ENCODE measurements around the gene RPUSD3.

The RPUSD3 gene

GRCh38 chr3:9889405-9889804 lies 45.6 kb upstream of the RPUSD3 start:
- no CpG with 5 or more reads among the region's 5 CpGs for WGBS (ENCODE audit: extremely low coverage, insufficient coverage, insufficient read length)
- peaks cover 11% of the 10 kb centered on the region for H3K79me1 ChIP-seq (ENCODE audit: low read length)
- no peak overlapping the region for H3K4ac ChIP-seq (ENCODE audit: low read depth, low read length)
- H3K4me3 ChIP-seq (ENCODE audit: low read depth, low read length): no peak overlapping the region
- H3K4me2 ChIP-seq (ENCODE audit: low read length): no peak overlapping the region
- no peak overlapping the region for H2BK12ac ChIP-seq (ENCODE audit: low read length)
- no peak overlapping the region for H2BK5ac ChIP-seq (ENCODE audit: low read depth, low read length, poor library complexity)
- H2BK120ac ChIP-seq (ENCODE audit: insufficient read depth, low read length, poor library complexity): no peak overlapping the region
- no peak overlapping the region for H2AK5ac ChIP-seq (ENCODE audit: low read length)
- H4K91ac ChIP-seq (ENCODE audit: low read depth, low read length): no peak overlapping the region
- no peak overlapping the region for H4K8ac ChIP-seq (ENCODE audit: low read depth, low read length)
- no peak for DNase-seq
- no peaks in the 10 kb centered on the region for H3K9me3 ChIP-seq (ENCODE audit: insufficient read depth, low read depth, low read length)
- no peaks in the 10 kb centered on the region for H3K27me3 ChIP-seq (ENCODE audit: insufficient read depth, low read length)
- no peak overlapping the region for H2AFZ ChIP-seq (ENCODE audit: insufficient read depth, low read length, poor library complexity)
- H3K23ac ChIP-seq (ENCODE audit: low read length): no peak overlapping the region
- H3K36me3 ChIP-seq (ENCODE audit: control insufficient read depth in 1 of 2, insufficient read depth in 2 of 2, low read length in 2 of 2): peaks cover 6 to 10% of the 10 kb centered on the region in 2 experiments
- H3K18ac ChIP-seq (ENCODE audit: low read length): no peak overlapping the region
- no peaks in the 10 kb centered on the region for H3K4me1 ChIP-seq (ENCODE audit: control insufficient read depth in 1 of 2, insufficient read depth in 2 of 2, low read length in 2 of 2)
- H3K27ac ChIP-seq (ENCODE audit: low read depth, low read length): no peak overlapping the region
- no peak overlapping the region for H3K14ac ChIP-seq (ENCODE audit: low read length)
- H3K9ac ChIP-seq (ENCODE audit: low read length): no peak overlapping the region
- H3K79me2 ChIP-seq (ENCODE audit: control insufficient read depth, insufficient read depth, low read length, poor library complexity): peaks cover 5% of the 10 kb centered on the region
- H4K12ac ChIP-seq (ENCODE audit: low read depth, low read length): no peak overlapping the region

GRCh38 chr3:9888540-9888939 lies 44.7 kb upstream of the RPUSD3 start:
- Histone ChIP-seq H3K4me3 (ENCODE audit: low read depth, low read length) (no peak overlapping the region), H3K9me3 (ENCODE audit: insufficient read depth, low read depth, low read length) (no peaks in the 10 kb centered on the region), H2BK12ac (ENCODE audit: low read length) (no peak overlapping the region), H4K91ac (ENCODE audit: low read depth, low read length) (no peak overlapping the region), H3K79me1 (ENCODE audit: low read length) (peaks cover 15% of the 10 kb centered on the region), H2BK5ac (ENCODE audit: low read depth, low read length, poor library complexity) (no peak overlapping the region), H3K36me3 (ENCODE audit: control insufficient read depth in 1 of 2, insufficient read depth in 2 of 2, low read length in 2 of 2) (peaks cover 6 to 10% of the 10 kb centered on the region in 2 experiments), H3K27ac (ENCODE audit: low read depth, low read length) (no peak overlapping the region), H3K79me2 (ENCODE audit: control insufficient read depth, insufficient read depth, low read length, poor library complexity) (peaks cover 5% of the 10 kb centered on the region), H2BK120ac (ENCODE audit: insufficient read depth, low read length, poor library complexity) (no peak overlapping the region), H3K9ac (ENCODE audit: low read length) (no peak overlapping the region), H3K23ac (ENCODE audit: low read length) (no peak overlapping the region), H4K8ac (ENCODE audit: low read depth, low read length) (no peak overlapping the region), H2AK5ac (ENCODE audit: low read length) (no peak overlapping the region), H3K27me3 (ENCODE audit: insufficient read depth, low read length) (no peaks in the 10 kb centered on the region), H3K4ac (ENCODE audit: low read depth, low read length) (no peak overlapping the region), H3K18ac (ENCODE audit: low read length) (no peak overlapping the region), H4K12ac (ENCODE audit: low read depth, low read length) (no peak overlapping the region), H2AFZ (ENCODE audit: insufficient read depth, low read length, poor library complexity) (no peak overlapping the region), H3K4me1 (ENCODE audit: control insufficient read depth in 1 of 2, insufficient read depth in 2 of 2, low read length in 2 of 2) (peaks cover 0 to 6% of the 10 kb centered on the region in 2 experiments), H3K14ac (ENCODE audit: low read length) (no peak overlapping the region), H3K4me2 (ENCODE audit: low read length) (no peak overlapping the region)
- WGBS (ENCODE audit: extremely low coverage, insufficient coverage, insufficient read length): no CpG with 5 or more reads among the region's 3 CpGs
- no peak for DNase-seq

GRCh38 chr3:9887480-9887879 lies 43.7 kb upstream of the RPUSD3 start:
- H3K79me2 ChIP-seq (ENCODE audit: control insufficient read depth, insufficient read depth, low read length, poor library complexity): peaks cover 5% of the 10 kb centered on the region
- no CpG with 5 or more reads among the region's 5 CpGs for WGBS (ENCODE audit: extremely low coverage, insufficient coverage, insufficient read length)
- DNase-seq: no peak

GRCh38 chr3:9886328-9886727 lies 42.5 kb upstream of the RPUSD3 start:
- Histone ChIP-seq H3K9ac (ENCODE audit: low read length) (no peak overlapping the region), H2AK5ac (ENCODE audit: low read length) (no peak overlapping the region), H3K4ac (ENCODE audit: low read depth, low read length) (no peak overlapping the region), H2AFZ (ENCODE audit: insufficient read depth, low read length, poor library complexity) (no peak overlapping the region), H2BK12ac (ENCODE audit: low read length) (peak overlapping the region; percentile 79), H3K14ac (ENCODE audit: low read length) (no peak overlapping the region), H3K27me3 (ENCODE audit: insufficient read depth, low read length) (no peaks in the 10 kb centered on the region), H3K4me2 (ENCODE audit: low read length) (no peak overlapping the region), H3K79me2 (ENCODE audit: control insufficient read depth, insufficient read depth, low read length, poor library complexity) (peaks cover 5% of the 10 kb centered on the region), H2BK120ac (ENCODE audit: insufficient read depth, low read length, poor library complexity) (no peak overlapping the region), H3K9me3 (ENCODE audit: insufficient read depth, low read depth, low read length) (no peaks in the 10 kb centered on the region), H3K4me1 (ENCODE audit: control insufficient read depth in 1 of 2, insufficient read depth in 2 of 2, low read length in 2 of 2) (peaks cover 0 to 6% of the 10 kb centered on the region in 2 experiments), H4K12ac (ENCODE audit: low read depth, low read length) (no peak overlapping the region), H3K18ac (ENCODE audit: low read length) (no peak overlapping the region), H3K79me1 (ENCODE audit: low read length) (peaks cover 15% of the 10 kb centered on the region), H3K23ac (ENCODE audit: low read length) (no peak overlapping the region), H4K8ac (ENCODE audit: low read depth, low read length) (no peak overlapping the region), H2BK5ac (ENCODE audit: low read depth, low read length, poor library complexity) (no peak overlapping the region), H3K4me3 (ENCODE audit: low read depth, low read length) (no peak overlapping the region), H3K36me3 (ENCODE audit: control insufficient read depth in 1 of 2, insufficient read depth in 2 of 2, low read length in 2 of 2) (no peaks in the 10 kb centered on the region), H3K27ac (ENCODE audit: low read depth, low read length) (no peak overlapping the region), H4K91ac (ENCODE audit: low read depth, low read length) (peak overlapping the region; percentile 45)
- DNase-seq: no peak

More at GRCh38 chr3:9887480-9887879, 43.7 kb upstream of the RPUSD3 start:
- Histone ChIP-seq H3K9ac (ENCODE audit: low read length) (no peak overlapping the region), H3K27me3 (ENCODE audit: insufficient read depth, low read length) (no peaks in the 10 kb centered on the region), H3K18ac (ENCODE audit: low read length) (no peak overlapping the region), H3K4me2 (ENCODE audit: low read length) (no peak overlapping the region), H4K12ac (ENCODE audit: low read depth, low read length) (no peak overlapping the region), H3K23ac (ENCODE audit: low read length) (no peak overlapping the region), H2BK5ac (ENCODE audit: low read depth, low read length, poor library complexity) (no peak overlapping the region), H3K9me3 (ENCODE audit: insufficient read depth, low read depth, low read length) (no peaks in the 10 kb centered on the region), H3K27ac (ENCODE audit: low read depth, low read length) (no peak overlapping the region), H3K4me1 (ENCODE audit: control insufficient read depth in 1 of 2, insufficient read depth in 2 of 2, low read length in 2 of 2) (peaks cover 0 to 6% of the 10 kb centered on the region in 2 experiments), H2BK120ac (ENCODE audit: insufficient read depth, low read length, poor library complexity) (no peak overlapping the region), H2AK5ac (ENCODE audit: low read length) (no peak overlapping the region), H3K4ac (ENCODE audit: low read depth, low read length) (no peak overlapping the region), H2AFZ (ENCODE audit: insufficient read depth, low read length, poor library complexity) (no peak overlapping the region), H3K4me3 (ENCODE audit: low read depth, low read length) (no peak overlapping the region), H3K14ac (ENCODE audit: low read length) (no peak overlapping the region), H3K79me1 (ENCODE audit: low read length) (peaks cover 15% of the 10 kb centered on the region), H2BK12ac (ENCODE audit: low read length) (no peak overlapping the region), H4K91ac (ENCODE audit: low read depth, low read length) (no peak overlapping the region), H4K8ac (ENCODE audit: low read depth, low read length) (no peak overlapping the region), H3K36me3 (ENCODE audit: control insufficient read depth in 1 of 2, insufficient read depth in 2 of 2, low read length in 2 of 2) (peaks cover 0 to 1% of the 10 kb centered on the region in 2 experiments)
